Caco-2 (cell line): Measurements from ENCODE around the gene PPP1R15B. TPM values are rescaled to one million over a fixed set of nuclear protein-coding genes. Genes with fewer than 3 reads are reported as not detected.

ENCODE experiments used
- BruUV-seq: library from RNA; stranded (reverse); fragments of 400-500 nt; replicated peaks from 2 replicates; lab custom pipeline; 2021; lab: Mats Ljungman, UMichigan
- CTCF ChIA-PET: fragments of 300-600 bp; sonication (Branson Sonifier 250); formaldehyde crosslinking; loops from one replicate; lab custom pipeline; 2022; ENCODE audit warnings: antibody characterized with exemption; lab: Charles Lee
- POLR2A ChIA-PET: fragments of 300-600 bp; sonication (Branson Sonifier 250); formaldehyde crosslinking; loops from one replicate; lab custom pipeline; 2022; ENCODE audit warnings: antibody characterized with exemption; lab: Charles Lee
- DNase-seq, 2 experiments: peaks; one replicate each; pipeline versions ENCODE4 v3.0.0 to v3.0.0-alpha.2; 2020 to 2022
- H3K27me3 ChIP-seq: replicated peaks from 2 replicates; pipeline ENCODE4 v1.6.0; 2011; ENCODE audit warnings: low read length; ENCODE audit not compliant: control insufficient read depth, insufficient read depth
- H3K36me3 ChIP-seq: 2 replicates; pipeline ENCODE4 v1.5.1; 2011; ENCODE audit warnings: low read length; ENCODE audit not compliant: control insufficient read depth, insufficient read depth
- H3K4me1 ChIP-seq: fragments of 250-450 bp; sonication (Bioruptor Pico); 2 replicates; pipeline ENCODE4 v1.5.1; 2020; ENCODE audit warnings: mild to moderate bottlenecking
- H3K4me3 ChIP-seq: 2 replicates; pipeline ENCODE4 v1.5.1; 2011; ENCODE audit warnings: low read depth, mild to moderate bottlenecking, control low read depth, low read length
- H3K9me3 ChIP-seq: fragments of 250-450 bp; sonication (Bioruptor Pico); 2 replicates; pipeline ENCODE4 v1.5.1; 2020; ENCODE audit warnings: mild to moderate bottlenecking, moderate library complexity
- H3K27ac Mint-ChIP-seq: one replicate; pipeline ENCODE4 v1.8.0; 2022; ENCODE audit warnings: mixed read lengths; ENCODE audit not compliant: unreplicated experiment
- H3K27me3 Mint-ChIP-seq: one replicate; pipeline ENCODE4 v1.8.0; 2022; ENCODE audit warnings: mixed read lengths; ENCODE audit not compliant: insufficient read depth, unreplicated experiment
- H3K36me3 Mint-ChIP-seq: one replicate; pipeline ENCODE4 v1.8.0; 2022; ENCODE audit warnings: mild to moderate bottlenecking, mixed read lengths; ENCODE audit not compliant: insufficient read depth, unreplicated experiment
- H3K4me1 Mint-ChIP-seq: one replicate; pipeline ENCODE4 v1.8.0; 2022; ENCODE audit warnings: low read depth, mixed read lengths; ENCODE audit not compliant: unreplicated experiment
- H3K4me3 Mint-ChIP-seq: one replicate; pipeline ENCODE4 v1.8.0; 2022; ENCODE audit warnings: mild to moderate bottlenecking, moderate library complexity, mixed read lengths; ENCODE audit not compliant: unreplicated experiment
- H3K9me3 Mint-ChIP-seq: one replicate; pipeline ENCODE4 v1.8.0; 2022; ENCODE audit warnings: mixed read lengths; ENCODE audit not compliant: unreplicated experiment
- intact Hi-C: fragments of 100-400 bp; cut with micrococcal nuclease; formaldehyde crosslinking; loops from one replicate; pipeline ENCODE4 v1.10.0; 2022; ENCODE audit not compliant: unreplicated experiment
- total RNA-seq: library from RNA; stranded (reverse); gene quantifications from 2 replicates; pipeline ENCODE4 v1.2.3, GENCODE V29; 2022
- TF ChIP-seq, protein P1 (sequence below), 2 experiments: fragments of 200-600 bp in 1 of 2; IDR thresholded peaks; 1 replicate in 1 of 2; 2 replicates in 1 of 2; pipeline versions ENCODE4 v1.5.1 to v1.8.0; 2011 to 2022; ENCODE audit warnings: antibody characterized with exemption in 1 of 2, control low read depth in 1 of 2, inconsistent platforms in 1 of 2, low read depth in 1 of 2, low read length in 1 of 2, mild to moderate bottlenecking in 1 of 2, moderate library complexity in 1 of 2; ENCODE audit not compliant: insufficient read depth in 1 of 2, severe bottlenecking in 1 of 2, unreplicated experiment in 1 of 2

PPP1R15B gene
- total RNA-seq, 1 experiment from 2014 or later: 48.4 TPM

DNA sequence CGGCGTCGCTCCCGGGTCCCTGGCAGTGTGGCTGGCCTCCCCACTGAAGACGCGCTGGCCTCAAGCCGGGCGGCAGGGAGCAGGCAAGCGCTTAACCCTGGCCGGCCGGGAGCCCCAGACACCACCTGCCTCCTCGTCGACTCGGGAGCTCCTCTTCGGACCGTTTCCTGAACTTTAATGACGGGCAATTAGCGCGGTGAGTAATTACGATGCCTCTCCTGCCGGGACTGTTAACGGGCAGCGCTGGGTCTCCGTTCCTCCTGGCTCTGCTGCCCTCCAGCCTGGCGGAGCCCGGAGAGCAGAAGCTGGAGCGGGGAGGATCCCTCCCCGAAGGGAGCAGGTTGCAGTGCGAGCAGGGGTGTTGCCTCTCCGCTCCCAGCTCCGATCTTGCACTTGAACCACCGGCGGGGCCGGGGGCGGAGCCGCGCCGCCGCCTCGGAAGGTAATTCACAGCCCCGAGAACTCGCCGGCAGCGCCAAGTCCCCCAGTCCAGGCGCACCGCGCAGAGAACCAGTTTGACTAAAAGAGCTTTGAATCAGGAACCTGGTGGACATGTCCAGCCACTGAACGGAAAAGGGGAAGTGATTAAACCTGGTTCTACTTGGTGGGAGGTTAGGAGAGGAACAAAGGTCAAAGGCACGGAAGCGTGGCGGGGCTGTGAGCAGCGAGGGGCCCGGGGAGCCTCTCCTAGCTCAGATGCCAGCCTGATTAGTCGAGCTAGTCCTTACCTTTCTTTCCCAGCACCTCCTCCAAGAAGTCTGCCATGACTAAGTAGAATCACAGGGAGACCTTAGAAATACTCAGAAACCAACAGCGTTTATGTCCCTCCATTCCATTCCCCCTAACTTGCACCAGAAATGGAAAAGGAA is 33.6 kb downstream of the PPP1R15B start:
- Histone ChIP-seq H3K4me3 (peak overlapping the region; percentile 76), H3K4me1 (peaks cover 24% of the 10 kb centered on the region), H3K36me3 (no peaks in the 10 kb centered on the region; the same call in 1 of the 2 replicates), H3K9me3 (no peaks in the 10 kb centered on the region), H3K27me3 (no peaks in the 10 kb centered on the region)
- Mint-ChIP-seq H3K27me3 (no peaks in the 10 kb centered on the region), H3K4me3 (peak overlapping the region; percentile 88), H3K27ac (peak overlapping the region; percentile 78), H3K4me1 (no peaks in the 10 kb centered on the region), H3K9me3 (no peaks in the 10 kb centered on the region), H3K36me3 (peaks cover 6% of the 10 kb centered on the region)
- POLR2A ChIA-PET: interaction anchor here (0.5 to 0.9 kb wide), 5 partner anchors 22 to 117 kb away, joined by 3 to 7 read pairs (median 3); no protein-coding TSS in a partner anchor
- BruUV-seq: no TSS peak
- TF ChIP-seq, protein P1, sequence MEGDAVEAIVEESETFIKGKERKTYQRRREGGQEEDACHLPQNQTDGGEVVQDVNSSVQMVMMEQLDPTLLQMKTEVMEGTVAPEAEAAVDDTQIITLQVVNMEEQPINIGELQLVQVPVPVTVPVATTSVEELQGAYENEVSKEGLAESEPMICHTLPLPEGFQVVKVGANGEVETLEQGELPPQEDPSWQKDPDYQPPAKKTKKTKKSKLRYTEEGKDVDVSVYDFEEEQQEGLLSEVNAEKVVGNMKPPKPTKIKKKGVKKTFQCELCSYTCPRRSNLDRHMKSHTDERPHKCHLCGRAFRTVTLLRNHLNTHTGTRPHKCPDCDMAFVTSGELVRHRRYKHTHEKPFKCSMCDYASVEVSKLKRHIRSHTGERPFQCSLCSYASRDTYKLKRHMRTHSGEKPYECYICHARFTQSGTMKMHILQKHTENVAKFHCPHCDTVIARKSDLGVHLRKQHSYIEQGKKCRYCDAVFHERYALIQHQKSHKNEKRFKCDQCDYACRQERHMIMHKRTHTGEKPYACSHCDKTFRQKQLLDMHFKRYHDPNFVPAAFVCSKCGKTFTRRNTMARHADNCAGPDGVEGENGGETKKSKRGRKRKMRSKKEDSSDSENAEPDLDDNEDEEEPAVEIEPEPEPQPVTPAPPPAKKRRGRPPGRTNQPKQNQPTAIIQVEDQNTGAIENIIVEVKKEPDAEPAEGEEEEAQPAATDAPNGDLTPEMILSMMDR (IDR thresholded peaks at IDR 0.05; ENCODE audit: insufficient read depth in 1 of 2, low read depth in 1 of 2, low read length in 1 of 2, severe bottlenecking in 1 of 2, unreplicated experiment in 1 of 2): no peak
- peak; percentile 60 to 66 for DNase-seq
- CTCF ChIA-PET: interaction anchor here (0.5 to 2.1 kb wide), 9 partner anchors 11 to 216 kb away, joined by 3 to 36 read pairs (median 5); partner anchors contain the start of gene GOLT1A
- intact Hi-C loops: loop anchor here (1.0 kb wide), 1 partner anchor 20 kb away; no protein-coding TSS in a partner anchor

DNA sequence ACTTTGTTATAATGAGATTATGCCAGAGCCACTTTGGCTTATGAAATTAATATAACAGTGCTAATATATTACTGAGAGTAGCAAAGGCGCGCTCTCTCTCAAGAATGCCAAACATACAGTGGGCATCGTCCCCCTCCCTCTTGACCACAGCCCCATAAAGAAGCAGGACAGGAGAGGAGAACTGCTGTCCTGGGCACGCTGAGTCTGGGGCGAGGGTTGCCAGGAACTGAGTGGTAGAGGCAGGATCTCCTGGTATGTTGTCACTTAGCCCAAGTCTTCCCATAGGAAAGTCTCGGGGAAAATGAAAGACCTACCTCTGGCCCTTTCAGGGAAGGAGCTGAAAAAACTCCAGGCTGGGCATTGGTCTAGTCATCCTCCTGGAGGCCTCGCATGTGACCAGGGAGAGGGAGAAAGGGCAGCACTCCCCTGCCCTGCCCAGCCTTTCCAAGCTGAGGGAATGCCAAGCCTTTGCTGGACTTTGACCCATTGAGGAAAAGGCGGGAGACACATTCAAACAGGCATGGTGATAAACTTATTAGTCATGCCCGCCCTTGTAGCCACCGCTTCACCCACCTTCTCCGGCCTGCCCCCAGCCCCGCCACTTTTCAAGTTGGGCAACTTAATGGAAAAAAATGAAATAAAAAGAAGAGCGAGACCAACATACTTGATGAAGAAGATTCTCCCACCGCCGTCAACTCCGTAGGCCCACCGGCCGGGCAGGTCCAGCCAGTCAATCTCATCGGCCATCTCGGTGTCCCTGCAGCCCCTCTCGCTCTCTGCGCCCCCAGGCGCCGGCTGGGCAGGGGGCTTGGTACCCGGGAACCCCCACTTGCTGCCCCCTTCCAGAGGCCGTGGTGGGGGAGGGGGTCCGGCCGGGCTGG is 34.5 kb downstream of the PPP1R15B start:
- H3K27me3 Mint-ChIP-seq: no peaks in the 10 kb centered on the region
- BruUV-seq: TSS peak; percentile 48
- H3K9me3 Mint-ChIP-seq: no peaks in the 10 kb centered on the region
- CTCF ChIA-PET: interaction anchor here (0.5 to 2.1 kb wide), 5 partner anchors 10 to 215 kb away, joined by 3 to 36 read pairs (median 5); no protein-coding TSS in a partner anchor
- peaks cover 6% of the 10 kb centered on the region for H3K36me3 Mint-ChIP-seq
- H3K4me3 Mint-ChIP-seq: peak overlapping the region; percentile 88
- H3K27ac Mint-ChIP-seq: peak overlapping the region; percentile 78
- peaks cover under 1% of the 10 kb centered on the region for H3K4me1 Mint-ChIP-seq
- POLR2A ChIA-PET: interaction anchor here (0.6 to 0.7 kb wide), 2 partner anchors 23 to 118 kb away, joined by 3 to 5 read pairs; no protein-coding TSS in a partner anchor
- TF ChIP-seq, protein P1 (IDR thresholded peaks at IDR 0.05; ENCODE audit: insufficient read depth in 1 of 2, low read depth in 1 of 2, low read length in 1 of 2, severe bottlenecking in 1 of 2, unreplicated experiment in 1 of 2): no peak
- intact Hi-C loops: no loop called here
- Histone ChIP-seq H3K27me3 (no peaks in the 10 kb centered on the region), H3K4me3 (peak overlapping the region; percentile 76), H3K9me3 (no peaks in the 10 kb centered on the region), H3K4me1 (peaks cover 16% of the 10 kb centered on the region), H3K36me3 (no peaks in the 10 kb centered on the region; the same call in 1 of the 2 replicates)
- DNase-seq: peak; percentile 47 to 68

DNA sequence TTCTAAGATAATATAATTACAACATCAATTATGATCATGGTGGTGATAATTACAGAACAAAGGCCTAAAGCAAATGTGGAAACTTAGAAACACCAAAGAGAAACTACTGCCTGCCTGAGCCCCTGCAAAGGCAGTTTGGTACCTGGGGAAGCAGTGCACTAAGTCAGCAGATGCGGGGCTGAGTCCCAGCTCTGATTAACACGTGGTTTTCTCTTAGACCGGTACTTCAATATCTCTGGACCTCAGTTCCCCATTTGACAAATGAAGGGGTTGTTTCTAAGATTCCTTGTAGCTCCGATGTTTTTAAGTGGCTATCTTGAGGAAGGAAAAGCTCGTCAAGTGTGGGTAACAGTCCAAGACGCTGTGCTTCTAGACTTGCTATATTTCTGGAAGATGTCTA is 35.2 kb downstream of the PPP1R15B start:
- TF ChIP-seq, protein P1 (IDR thresholded peaks at IDR 0.05; ENCODE audit: insufficient read depth in 1 of 2, low read depth in 1 of 2, low read length in 1 of 2, severe bottlenecking in 1 of 2, unreplicated experiment in 1 of 2): no peak
- CTCF ChIA-PET: no interaction called here
- no peaks in the 10 kb centered on the region for H3K9me3 Mint-ChIP-seq

More for the DNA sequence above, 35.2 kb downstream of the PPP1R15B start:
- POLR2A ChIA-PET: no interaction called here
- no peaks in the 10 kb centered on the region; the same call in 1 of the 2 replicates for H3K36me3 ChIP-seq
- BruUV-seq: TSS peak; percentile 44
- H3K36me3 Mint-ChIP-seq: peaks cover 6% of the 10 kb centered on the region
- H3K27me3 ChIP-seq: no peaks in the 10 kb centered on the region
- peaks cover 7% of the 10 kb centered on the region for H3K4me1 Mint-ChIP-seq
- intact Hi-C loops: no loop called here
- H3K4me3 ChIP-seq: no peak overlapping the region
- DNase-seq: no peak
- no peaks in the 10 kb centered on the region for H3K27me3 Mint-ChIP-seq
- peak overlapping the region; percentile 88 for H3K4me3 Mint-ChIP-seq
- no peaks in the 10 kb centered on the region for H3K9me3 ChIP-seq
- H3K4me1 ChIP-seq: peaks cover 16% of the 10 kb centered on the region
- no peak overlapping the region for H3K27ac Mint-ChIP-seq
